GM23338 (cell line): ENCODE measurements around the gene CENPN. TPM values are rescaled to one million over a fixed set of nuclear protein-coding genes. Genes with fewer than 3 reads are reported as not detected.

Source experiments
- ATAC-seq: fragments of 200-7000 bp; cut with Tn5 transposase; 3 replicates; pipeline ENCODE4 v1.9.1; 2020
- DNase-seq: peaks from one replicate; pipeline ENCODE4 v3.0.0-alpha.2; 2015; ENCODE audit warnings: low spot score
- H2AFZ ChIP-seq: fragments of 200-600 bp; sonication (generic); 2 replicates; pipeline ENCODE4 v1.8.0; 2016; ENCODE audit warnings: antibody characterized with exemption, mild to moderate bottlenecking, moderate library complexity
- H3F3A ChIP-seq: fragments of 200-600 bp; sonication (generic); replicated peaks from 2 replicates; pipeline ENCODE4 v1.8.0; 2017; ENCODE audit warnings: antibody characterized with exemption, mixed run types, low read depth
- H3K27ac ChIP-seq: fragments of 200-600 bp; sonication (generic); 2 replicates; pipeline ENCODE4 v1.6.1; 2016; ENCODE audit warnings: low read depth
- H3K27me3 ChIP-seq: fragments of 200-600 bp; sonication (generic); 2 replicates; pipeline ENCODE4 v1.8.0; 2016; ENCODE audit warnings: mild to moderate bottlenecking, mixed run types, moderate library complexity; ENCODE audit not compliant: insufficient read depth
- H3K36me3 ChIP-seq: fragments of 200-600 bp; sonication (generic); 2 replicates; pipeline ENCODE4 v1.8.0; 2016; ENCODE audit warnings: mild to moderate bottlenecking; ENCODE audit not compliant: insufficient read depth
- H3K4me1 ChIP-seq: fragments of 200-600 bp; sonication (generic); 2 replicates; pipeline ENCODE4 v1.8.0; 2016; ENCODE audit warnings: mild to moderate bottlenecking, moderate library complexity; ENCODE audit not compliant: insufficient read depth
- H3K4me2 ChIP-seq: fragments of 200-600 bp; sonication (generic); 2 replicates; pipeline ENCODE4 v1.7.1; 2017; ENCODE audit warnings: mixed run types
- H3K4me3 ChIP-seq: fragments of 200-600 bp; sonication (generic); 2 replicates; pipeline ENCODE4 v1.6.1; 2016; ENCODE audit warnings: mixed run types
- H3K79me2 ChIP-seq: fragments of 200-600 bp; sonication (generic); replicated peaks from 2 replicates; pipeline ENCODE4 v1.8.0; 2017; ENCODE audit warnings: mild to moderate bottlenecking; ENCODE audit not compliant: insufficient read depth
- H3K9me2 ChIP-seq: fragments of 200-600 bp; sonication (generic); 2 replicates; pipeline ENCODE4 v1.8.0; 2017; ENCODE audit not compliant: insufficient read depth
- H4K20me1 ChIP-seq: fragments of 200-600 bp; sonication (generic); replicated peaks from 2 replicates; pipeline ENCODE4 v1.8.0; 2017; ENCODE audit warnings: mild to moderate bottlenecking; ENCODE audit not compliant: insufficient read depth
- H3K27ac Mint-ChIP-seq: 2 replicates; pipeline ENCODE4 v1.8.0; 2020; ENCODE audit warnings: inconsistent platforms, mild to moderate bottlenecking, moderate library complexity, mixed read lengths
- H3K27me3 Mint-ChIP-seq: 3 replicates; pipeline ENCODE4 v1.8.0; 2022; ENCODE audit warnings: low read depth, mild to moderate bottlenecking, moderate library complexity, mixed read lengths, inconsistent platforms; ENCODE audit not compliant: insufficient read depth, poor library complexity
- H3K36me3 Mint-ChIP-seq: 3 replicates; pipeline ENCODE4 v1.8.0; 2021; ENCODE audit warnings: low read depth, mild to moderate bottlenecking, inconsistent platforms, moderate library complexity, mixed read lengths
- H3K4me1 Mint-ChIP-seq: 3 replicates; pipeline ENCODE4 v1.8.0; 2020; ENCODE audit warnings: mild to moderate bottlenecking, inconsistent platforms, mixed read lengths
- H3K4me3 Mint-ChIP-seq: 3 replicates; pipeline ENCODE4 v1.8.0; 2021; ENCODE audit warnings: moderate library complexity, mild to moderate bottlenecking, inconsistent platforms, mixed read lengths
- H3K9me3 Mint-ChIP-seq: 3 replicates; pipeline ENCODE4 v1.8.0; 2020; ENCODE audit warnings: moderate library complexity, mild to moderate bottlenecking, inconsistent platforms, mixed read lengths
- CREB1 ChIP-seq: fragments of 250-450 bp; sonication (Bioruptor Pico); IDR thresholded peaks from 2 replicates; pipeline ENCODE4 v1.5.0; 2020; ENCODE audit warnings: low read depth, mild to moderate bottlenecking, moderate library complexity
- EZH2 ChIP-seq: fragments of 200-600 bp; sonication (generic); IDR thresholded peaks from one replicate; pipeline ENCODE4 v1.8.0; 2017; ENCODE audit warnings: antibody characterized with exemption, mild to moderate bottlenecking, low read depth; ENCODE audit not compliant: unreplicated experiment
- EZH2phosphoT487 ChIP-seq: fragments of 200-600 bp; sonication (generic); IDR thresholded peaks from one replicate; pipeline ENCODE4 v1.8.1; 2018; ENCODE audit warnings: antibody characterized with exemption; ENCODE audit not compliant: unreplicated experiment
- JUNB ChIP-seq: IDR thresholded peaks from one replicate; pipeline ENCODE4 v1.6.1; 2016; ENCODE audit warnings: antibody characterized with exemption; ENCODE audit not compliant: unreplicated experiment
- polyA plus RNA-seq: library from polyadenylated mRNA; unstranded; fragments of >200 nt; fragmentation: Nextera tagmentation; extraction: Ambion mirVana; gene quantifications from 2 replicates; pipeline ENCODE4 v1.2.1, GENCODE V29; 2016
- total RNA-seq: library from RNA; depleted of rRNA; stranded (reverse); fragments of >200 nt; shearing (Covaris generic); gene quantifications from 2 replicates; pipeline ENCODE4 v1.2.3, GENCODE V29; 2014
- TF ChIP-seq, protein P1 (sequence below): fragments of 250-450 bp; sonication (Bioruptor Pico); IDR thresholded peaks from 2 replicates; pipeline ENCODE4 v1.5.0; 2020; ENCODE audit warnings: mild to moderate bottlenecking, moderate library complexity
- TF ChIP-seq, protein P2 (sequence below): IDR thresholded peaks from 2 replicates; pipeline ENCODE4 v1.6.1; 2016; ENCODE audit warnings: antibody characterized with exemption

Gene CENPN
- total and polyA plus RNA-seq, 2 experiments from 2014 or later: 43.6 to 80.8 TPM

DNA sequence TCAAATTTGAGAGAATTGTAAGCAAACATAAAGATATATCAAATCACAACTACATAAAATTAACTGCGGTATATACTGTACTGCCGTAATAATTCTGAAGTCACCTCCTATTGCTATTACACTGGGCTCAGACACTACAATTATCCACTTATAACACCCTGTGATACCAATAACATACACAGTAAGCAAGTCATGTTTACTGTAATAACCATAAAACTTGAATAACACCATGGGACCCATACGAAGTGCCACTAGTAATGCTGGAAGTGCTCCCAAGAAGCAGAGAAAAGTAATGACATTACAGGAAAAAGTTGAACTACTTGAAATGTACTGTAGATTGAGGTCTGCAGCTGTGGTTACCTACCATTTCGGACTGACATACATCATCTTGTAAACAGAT, 24.4 kb upstream of the CENPN start:
- TF ChIP-seq JUNB: no peak
- no peak for TF ChIP-seq EZH2phosphoT487
- TF ChIP-seq CREB1 (CRISPR knock-in tag): no peak
- TF ChIP-seq, protein P1, sequence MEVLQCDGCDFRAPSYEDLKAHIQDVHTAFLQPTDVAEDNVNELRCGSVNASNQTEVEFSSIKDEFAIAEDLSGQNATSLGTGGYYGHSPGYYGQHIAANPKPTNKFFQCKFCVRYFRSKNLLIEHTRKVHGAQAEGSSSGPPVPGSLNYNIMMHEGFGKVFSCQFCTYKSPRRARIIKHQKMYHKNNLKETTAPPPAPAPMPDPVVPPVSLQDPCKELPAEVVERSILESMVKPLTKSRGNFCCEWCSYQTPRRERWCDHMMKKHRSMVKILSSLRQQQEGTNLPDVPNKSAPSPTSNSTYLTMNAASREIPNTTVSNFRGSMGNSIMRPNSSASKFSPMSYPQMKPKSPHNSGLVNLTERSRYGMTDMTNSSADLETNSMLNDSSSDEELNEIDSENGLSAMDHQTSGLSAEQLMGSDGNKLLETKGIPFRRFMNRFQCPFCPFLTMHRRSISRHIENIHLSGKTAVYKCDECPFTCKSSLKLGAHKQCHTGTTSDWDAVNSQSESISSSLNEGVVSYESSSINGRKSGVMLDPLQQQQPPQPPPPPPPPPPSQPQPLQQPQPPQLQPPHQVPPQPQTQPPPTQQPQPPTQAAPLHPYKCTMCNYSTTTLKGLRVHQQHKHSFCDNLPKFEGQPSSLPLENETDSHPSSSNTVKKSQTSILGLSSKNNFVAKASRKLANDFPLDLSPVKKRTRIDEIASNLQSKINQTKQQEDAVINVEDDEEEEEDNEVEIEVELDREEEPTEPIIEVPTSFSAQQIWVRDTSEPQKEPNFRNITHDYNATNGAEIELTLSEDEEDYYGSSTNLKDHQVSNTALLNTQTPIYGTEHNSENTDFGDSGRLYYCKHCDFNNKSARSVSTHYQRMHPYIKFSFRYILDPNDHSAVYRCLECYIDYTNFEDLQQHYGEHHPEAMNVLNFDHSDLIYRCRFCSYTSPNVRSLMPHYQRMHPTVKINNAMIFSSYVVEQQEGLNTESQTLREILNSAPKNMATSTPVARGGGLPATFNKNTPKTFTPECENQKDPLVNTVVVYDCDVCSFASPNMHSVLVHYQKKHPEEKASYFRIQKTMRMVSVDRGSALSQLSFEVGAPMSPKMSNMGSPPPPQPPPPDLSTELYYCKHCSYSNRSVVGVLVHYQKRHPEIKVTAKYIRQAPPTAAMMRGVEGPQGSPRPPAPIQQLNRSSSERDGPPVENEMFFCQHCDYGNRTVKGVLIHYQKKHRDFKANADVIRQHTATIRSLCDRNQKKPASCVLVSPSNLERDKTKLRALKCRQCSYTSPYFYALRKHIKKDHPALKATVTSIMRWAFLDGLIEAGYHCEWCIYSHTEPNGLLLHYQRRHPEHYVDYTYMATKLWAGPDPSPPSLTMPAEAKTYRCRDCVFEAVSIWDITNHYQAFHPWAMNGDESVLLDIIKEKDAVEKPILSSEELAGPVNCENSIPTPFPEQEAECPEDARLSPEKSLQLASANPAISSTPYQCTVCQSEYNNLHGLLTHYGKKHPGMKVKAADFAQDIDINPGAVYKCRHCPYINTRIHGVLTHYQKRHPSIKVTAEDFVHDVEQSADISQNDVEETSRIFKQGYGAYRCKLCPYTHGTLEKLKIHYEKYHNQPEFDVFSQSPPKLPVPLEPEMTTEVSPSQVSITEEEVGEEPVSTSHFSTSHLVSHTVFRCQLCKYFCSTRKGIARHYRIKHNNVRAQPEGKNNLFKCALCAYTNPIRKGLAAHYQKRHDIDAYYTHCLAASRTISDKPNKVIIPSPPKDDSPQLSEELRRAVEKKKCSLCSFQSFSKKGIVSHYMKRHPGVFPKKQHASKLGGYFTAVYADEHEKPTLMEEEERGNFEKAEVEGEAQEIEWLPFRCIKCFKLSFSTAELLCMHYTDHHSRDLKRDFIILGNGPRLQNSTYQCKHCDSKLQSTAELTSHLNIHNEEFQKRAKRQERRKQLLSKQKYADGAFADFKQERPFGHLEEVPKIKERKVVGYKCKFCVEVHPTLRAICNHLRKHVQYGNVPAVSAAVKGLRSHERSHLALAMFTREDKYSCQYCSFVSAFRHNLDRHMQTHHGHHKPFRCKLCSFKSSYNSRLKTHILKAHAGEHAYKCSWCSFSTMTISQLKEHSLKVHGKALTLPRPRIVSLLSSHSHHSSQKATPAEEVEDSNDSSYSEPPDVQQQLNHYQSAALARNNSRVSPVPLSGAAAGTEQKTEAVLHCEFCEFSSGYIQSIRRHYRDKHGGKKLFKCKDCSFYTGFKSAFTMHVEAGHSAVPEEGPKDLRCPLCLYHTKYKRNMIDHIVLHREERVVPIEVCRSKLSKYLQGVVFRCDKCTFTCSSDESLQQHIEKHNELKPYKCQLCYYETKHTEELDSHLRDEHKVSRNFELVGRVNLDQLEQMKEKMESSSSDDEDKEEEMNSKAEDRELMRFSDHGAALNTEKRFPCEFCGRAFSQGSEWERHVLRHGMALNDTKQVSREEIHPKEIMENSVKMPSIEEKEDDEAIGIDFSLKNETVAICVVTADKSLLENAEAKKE: no peak
- TF ChIP-seq, protein P2, sequence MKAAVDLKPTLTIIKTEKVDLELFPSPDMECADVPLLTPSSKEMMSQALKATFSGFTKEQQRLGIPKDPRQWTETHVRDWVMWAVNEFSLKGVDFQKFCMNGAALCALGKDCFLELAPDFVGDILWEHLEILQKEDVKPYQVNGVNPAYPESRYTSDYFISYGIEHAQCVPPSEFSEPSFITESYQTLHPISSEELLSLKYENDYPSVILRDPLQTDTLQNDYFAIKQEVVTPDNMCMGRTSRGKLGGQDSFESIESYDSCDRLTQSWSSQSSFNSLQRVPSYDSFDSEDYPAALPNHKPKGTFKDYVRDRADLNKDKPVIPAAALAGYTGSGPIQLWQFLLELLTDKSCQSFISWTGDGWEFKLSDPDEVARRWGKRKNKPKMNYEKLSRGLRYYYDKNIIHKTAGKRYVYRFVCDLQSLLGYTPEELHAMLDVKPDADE: no peak
- no peak for TF ChIP-seq EZH2
- Mint-ChIP-seq H3K4me3 (no peak overlapping the region), H3K36me3 (peaks cover 11% of the 10 kb centered on the region), H3K4me1 (peaks cover 24% of the 10 kb centered on the region), H3K27me3 (peaks cover 7% of the 10 kb centered on the region), H3K27ac (no peak overlapping the region), H3K9me3 (no peaks in the 10 kb centered on the region)
- no peaks in the 10 kb centered on the region for H3F3A ChIP-seq
- H3K9me2 ChIP-seq: no peaks in the 10 kb centered on the region
- H3K27me3 ChIP-seq: peaks cover 5% of the 10 kb centered on the region; the same call in 1 of the 2 replicates
- ATAC-seq: no peak
- peaks cover 18% of the 10 kb centered on the region; the same call in 1 of the 2 replicates for H3K4me1 ChIP-seq
- peaks cover 30% of the 10 kb centered on the region for H3K79me2 ChIP-seq
- H3K4me3 ChIP-seq: no peak overlapping the region
- peaks cover 20% of the 10 kb centered on the region for H4K20me1 ChIP-seq
- no peak overlapping the region for H3K4me2 ChIP-seq
- no peak for DNase-seq
- H3K36me3 ChIP-seq: no peaks in the 10 kb centered on the region
- no peak overlapping the region for H3K27ac ChIP-seq
- no peak overlapping the region for H2AFZ ChIP-seq
